Neural cell (in vitro differentiated cells): Measurements from ENCODE around the gene LTBP1. TPM values are rescaled to one million over a fixed set of nuclear protein-coding genes. Genes with fewer than 3 reads are reported as not detected.

Experiments used
- H2AFZ ChIP-seq: fragments of 200-600, 300-800 bp; sonication (generic), shearing (Covaris generic); 2 replicates; pipeline ENCODE4 v1.6.0; 2014; ENCODE audit warnings: low read depth, mild to moderate bottlenecking, antibody characterized with exemption, low read length, moderate library complexity
- H3F3A ChIP-seq: fragments of 200-600 bp; shearing (Covaris generic); 2 replicates; pipeline ENCODE4 v1.6.1; 2016; ENCODE audit warnings: mild to moderate bottlenecking, moderate library complexity, mixed read lengths, antibody characterized with exemption, low read length; ENCODE audit not compliant: insufficient read depth, poor library complexity, severe bottlenecking
- H3K27ac ChIP-seq: fragments of 200-600, 300-800 bp; sonication (generic), shearing (Covaris generic); 2 replicates; pipeline ENCODE4 v1.5.1; 2014; ENCODE audit warnings: mild to moderate bottlenecking, low read length, moderate library complexity
- H3K27me3 ChIP-seq: fragments of 300-800, 200-600 bp; sonication (generic), shearing (Covaris generic); 2 replicates; pipeline ENCODE4 v1.6.0; 2014; ENCODE audit warnings: mild to moderate bottlenecking, low read depth, low read length, moderate library complexity; ENCODE audit not compliant: insufficient read depth
- H3K36me3 ChIP-seq: fragments of 300-800, 200-600 bp; sonication (generic), shearing (Covaris generic); 2 replicates; pipeline ENCODE4 v1.5.1; 2014; ENCODE audit warnings: mild to moderate bottlenecking, antibody characterized with exemption, low read length, moderate library complexity; ENCODE audit not compliant: insufficient read depth
- H3K4me2 ChIP-seq: fragments of 300-800, 200-600 bp; sonication (generic), shearing (Covaris generic); 2 replicates; pipeline ENCODE4 v1.6.0; 2014; ENCODE audit warnings: mild to moderate bottlenecking, low read length
- H3K4me3 ChIP-seq: fragments of 300-800, 200-600 bp; sonication (generic), shearing (Covaris generic); 2 replicates; pipeline ENCODE4 v1.5.1; 2014; ENCODE audit warnings: mild to moderate bottlenecking, low read length, moderate library complexity
- H3K79me2 ChIP-seq: fragments of 200-600 bp; shearing (Covaris generic); replicated peaks from 2 replicates; pipeline ENCODE4 v1.6.0; 2014; ENCODE audit warnings: mild to moderate bottlenecking, low read length, moderate library complexity; ENCODE audit not compliant: insufficient read depth
- H3K9ac ChIP-seq: fragments of 300-800, 200-600 bp; sonication (generic), shearing (Covaris generic); 2 replicates; pipeline ENCODE4 v1.6.1; 2016; ENCODE audit warnings: mild to moderate bottlenecking, low read length, mixed read lengths
- H3K9me2 ChIP-seq: fragments of 200-600 bp; shearing (Covaris generic); 2 replicates; pipeline ENCODE4 v1.6.1; 2016; ENCODE audit warnings: mild to moderate bottlenecking, low read length, mixed read lengths; ENCODE audit not compliant: insufficient read depth
- H3K9me3 ChIP-seq: fragments of 200-600, 300-800 bp; sonication (generic), shearing (Covaris generic); 2 replicates; pipeline ENCODE4 v1.6.1; 2016; ENCODE audit warnings: mild to moderate bottlenecking, mixed run types, low read length, moderate library complexity, mixed read lengths
- H4K20me1 ChIP-seq: fragments of 200-600 bp; shearing (Covaris generic); 2 replicates; pipeline ENCODE4 v1.6.1; 2016; ENCODE audit warnings: mild to moderate bottlenecking, mixed run types; ENCODE audit not compliant: insufficient read depth
- CTCF ChIP-seq: fragments of 450-650 bp; IDR thresholded peaks from 2 replicates; pipeline ENCODE4 v1.5.1; 2014; ENCODE audit warnings: antibody characterized with exemption, mild to moderate bottlenecking, moderate library complexity; ENCODE audit not compliant: poor library complexity, severe bottlenecking
- EP300 ChIP-seq: fragments of 450-650 bp; conservative IDR thresholded peaks from 2 replicates; pipeline ENCODE4 v1.6.1; 2014; ENCODE audit warnings: antibody characterized with exemption, mild to moderate bottlenecking, moderate library complexity; ENCODE audit not compliant: poor library complexity, severe bottlenecking
- EZH2 ChIP-seq: fragments of 200-600, 300-800 bp; shearing (Covaris generic), sonication (generic); IDR thresholded peaks from 2 replicates; pipeline ENCODE4 v1.6.1; 2014; ENCODE audit warnings: antibody characterized with exemption, low read length, borderline replicate concordance, mild to moderate bottlenecking; ENCODE audit not compliant: insufficient read depth, poor library complexity, severe bottlenecking
- MXI1 ChIP-seq: fragments of 450-650 bp; conservative IDR thresholded peaks from 2 replicates; pipeline ENCODE4 v1.6.1; 2014; ENCODE audit warnings: antibody characterized with exemption, mild to moderate bottlenecking; ENCODE audit not compliant: poor library complexity, severe bottlenecking
- POLR2AphosphoS5 ChIP-seq: IDR thresholded peaks from 2 replicates; pipeline ENCODE4 v1.6.1; 2012
- RAD21 ChIP-seq: fragments of 450-650 bp; conservative IDR thresholded peaks from 2 replicates; pipeline ENCODE4 v1.6.1; 2014; ENCODE audit warnings: antibody characterized with exemption, mild to moderate bottlenecking, moderate library complexity
- REST ChIP-seq: IDR thresholded peaks from 2 replicates; pipeline ENCODE4 v1.6.1; 2012; ENCODE audit warnings: borderline replicate concordance
- SMC3 ChIP-seq: fragments of 450-650 bp; conservative IDR thresholded peaks from 2 replicates; pipeline ENCODE4 v1.6.1; 2014; ENCODE audit warnings: antibody characterized with exemption, mild to moderate bottlenecking, moderate library complexity; ENCODE audit not compliant: poor library complexity
- TAF1 ChIP-seq: IDR thresholded peaks from 2 replicates; pipeline ENCODE4 v1.6.1; 2012; ENCODE audit warnings: low read depth
- polyA plus RNA-seq: library from polyadenylated mRNA; depleted of rRNA; stranded (reverse); fragments of >200 nt; gene quantifications from 2 replicates; pipeline ENCODE4 v1.2.3, GENCODE V29; 2014

LTBP1 gene
- polyA plus RNA-seq, 1 donor from 2014 or later: 1.8 TPM

DNA sequence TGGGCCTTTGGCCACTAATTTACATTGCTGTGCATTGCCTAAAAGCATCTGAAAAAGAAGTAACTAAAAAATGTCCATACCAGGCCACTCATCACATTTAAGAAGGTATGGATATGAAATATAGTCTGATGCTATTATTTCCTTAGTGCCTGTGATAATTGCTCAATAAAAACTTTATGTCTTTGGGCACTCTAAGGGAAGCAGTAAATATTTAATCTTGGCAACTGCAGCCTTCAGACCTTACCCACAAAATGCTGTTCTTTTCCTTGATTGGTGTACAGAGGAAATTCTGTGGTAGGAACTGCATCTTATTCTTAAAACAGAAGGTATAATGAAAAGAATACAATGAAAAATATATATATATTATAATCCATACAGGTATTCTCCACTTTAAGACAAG lies 403.9 kb downstream of the LTBP1 start:
- no peak overlapping the region for H3K4me2 ChIP-seq
- no peaks in the 10 kb centered on the region for H3K79me2 ChIP-seq
- H3K27me3 ChIP-seq: no peaks in the 10 kb centered on the region
- H4K20me1 ChIP-seq: no peaks in the 10 kb centered on the region
- TF ChIP-seq MXI1 (no peak), EP300 (no peak), REST (no peak), RAD21 (no peak), TAF1 (no peak), EZH2 (no peak), POLR2AphosphoS5 (no peak), CTCF (no peak)
- no peaks in the 10 kb centered on the region for H3K9me2 ChIP-seq
- H3K4me3 ChIP-seq: no peak overlapping the region
- no peak overlapping the region for H3K9ac ChIP-seq
- no peaks in the 10 kb centered on the region for H3K36me3 ChIP-seq
- H3K27ac ChIP-seq: no peak overlapping the region
- H2AFZ ChIP-seq: no peak overlapping the region
- H3K9me3 ChIP-seq: no peaks in the 10 kb centered on the region
- H3F3A ChIP-seq: no peaks in the 10 kb centered on the region

DNA sequence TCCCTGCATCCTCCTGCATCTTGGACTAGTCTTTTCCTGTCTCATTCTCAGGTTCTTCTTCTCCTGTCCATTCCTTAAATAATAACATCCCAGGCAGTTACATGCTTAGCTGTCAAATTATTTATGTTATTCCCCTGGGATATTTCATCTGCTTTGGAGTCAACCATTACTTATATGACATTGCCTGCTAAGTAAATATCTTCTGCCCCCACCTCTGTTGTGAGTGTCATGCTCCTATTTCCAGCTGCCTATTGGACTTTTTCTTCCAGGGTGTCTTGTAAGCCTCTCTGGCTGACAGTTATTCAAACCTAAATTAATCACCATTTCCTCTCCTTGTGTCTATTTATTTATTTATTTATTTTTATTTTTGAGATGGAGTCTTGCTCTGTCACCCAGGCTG lies 405.0 kb downstream of the LTBP1 start:
- TF ChIP-seq RAD21 (no peak), TAF1 (no peak), SMC3 (no peak), MXI1 (no peak), REST (no peak), EP300 (no peak), POLR2AphosphoS5 (no peak), EZH2 (no peak)
- no peak overlapping the region for H3K4me3 ChIP-seq
- no peaks in the 10 kb centered on the region for H3K79me2 ChIP-seq
- H3K9me2 ChIP-seq: no peaks in the 10 kb centered on the region
- no peaks in the 10 kb centered on the region for H3K36me3 ChIP-seq
- H3K4me2 ChIP-seq: no peak overlapping the region
- H3F3A ChIP-seq: no peaks in the 10 kb centered on the region
- no peaks in the 10 kb centered on the region for H3K27me3 ChIP-seq
- no peak overlapping the region for H3K9ac ChIP-seq
- no peaks in the 10 kb centered on the region for H4K20me1 ChIP-seq
- H3K9me3 ChIP-seq: no peaks in the 10 kb centered on the region
- H2AFZ ChIP-seq: no peak overlapping the region
- no peak overlapping the region for H3K27ac ChIP-seq
